NCI-H2227 (cell line): ENCODE data around the gene XYLT1.
A peak's percentile ranks its signal among the peaks of the same experiment; 100 is the strongest.

Experiments
- DNase-seq: peaks from one replicate; lab custom pipeline; 2025; ENCODE audit not compliant: unreplicated experiment; lab: John Stamatoyannopoulos, UW

Gene XYLT1

GRCh38 chr16:17294856-17295255 is 175.9 kb downstream of the XYLT1 start:
- DNase-seq, result no peak

GRCh38 chr16:17293813-17294558 is 176.8 kb downstream of the XYLT1 start:
- no peak for DNase-seq

DNA sequence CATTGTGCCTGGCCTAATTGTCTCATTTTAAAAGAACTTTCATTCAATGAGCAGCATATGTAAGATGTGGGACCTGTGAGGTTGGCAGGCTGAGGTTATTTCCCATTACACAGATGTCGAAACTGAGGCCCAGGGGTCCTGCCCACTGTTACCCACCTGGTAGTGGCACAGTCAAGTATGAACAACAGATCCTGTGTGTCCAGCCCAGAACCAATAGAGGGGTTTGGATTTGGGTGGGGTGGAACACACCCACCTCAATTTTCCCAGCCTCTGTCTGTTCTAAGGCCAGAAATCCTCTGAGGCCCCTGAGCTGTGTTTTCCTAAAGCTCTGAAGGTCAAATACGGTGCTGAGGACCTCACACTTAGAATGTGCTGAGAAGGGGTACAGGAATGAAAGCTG is 179.5 kb downstream of the XYLT1 start:
- no peak for DNase-seq

DNA sequence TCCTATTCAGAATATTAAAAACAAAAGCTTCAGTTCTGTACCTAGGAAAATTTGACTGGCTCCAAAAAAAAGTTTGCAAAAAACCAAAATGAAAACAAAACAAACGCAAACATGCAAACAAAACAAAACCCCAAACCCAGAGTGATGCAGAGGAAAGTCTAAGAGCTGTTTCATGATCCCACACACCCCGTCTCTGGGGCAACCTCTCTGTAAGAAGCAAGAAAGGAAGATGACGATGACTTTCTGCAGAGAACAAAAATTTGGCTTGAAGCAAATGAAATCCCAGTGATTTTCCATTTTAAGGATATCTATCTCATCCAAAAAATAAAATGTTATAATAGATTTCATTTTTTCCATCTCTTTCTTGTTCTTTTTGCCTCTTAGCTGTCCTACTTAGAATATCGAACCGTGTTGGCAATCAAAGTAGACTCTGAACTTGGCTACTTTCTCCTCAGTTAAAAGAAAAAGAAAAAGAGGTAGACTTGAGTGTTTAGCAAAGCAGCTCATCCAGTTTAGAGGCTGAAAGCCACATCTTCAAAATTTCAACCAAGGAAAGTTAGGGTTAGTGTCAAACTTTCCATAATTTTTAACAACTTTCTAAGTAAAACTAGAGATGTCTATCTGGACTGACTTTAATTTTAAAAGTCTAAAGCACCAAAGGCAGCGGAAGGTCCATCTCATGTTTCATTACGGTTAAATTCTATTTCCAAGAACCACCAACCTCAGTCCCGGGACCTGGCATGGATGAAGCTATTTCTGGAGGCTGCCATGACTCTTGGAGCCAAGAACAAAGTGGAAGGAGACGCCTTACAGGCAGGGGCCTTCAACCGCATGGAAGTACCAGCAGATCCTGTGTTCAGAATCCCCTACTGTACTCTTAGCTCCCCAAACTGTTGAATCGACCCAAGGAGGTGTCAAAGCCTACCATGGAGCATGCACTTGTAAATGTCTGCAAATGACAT is 180.8 kb downstream of the XYLT1 start:
- DNase-seq, result no peak

GRCh38 chr16:17289050-17289449 is 181.7 kb downstream of the XYLT1 start:
- DNase-seq, result no peak

DNA sequence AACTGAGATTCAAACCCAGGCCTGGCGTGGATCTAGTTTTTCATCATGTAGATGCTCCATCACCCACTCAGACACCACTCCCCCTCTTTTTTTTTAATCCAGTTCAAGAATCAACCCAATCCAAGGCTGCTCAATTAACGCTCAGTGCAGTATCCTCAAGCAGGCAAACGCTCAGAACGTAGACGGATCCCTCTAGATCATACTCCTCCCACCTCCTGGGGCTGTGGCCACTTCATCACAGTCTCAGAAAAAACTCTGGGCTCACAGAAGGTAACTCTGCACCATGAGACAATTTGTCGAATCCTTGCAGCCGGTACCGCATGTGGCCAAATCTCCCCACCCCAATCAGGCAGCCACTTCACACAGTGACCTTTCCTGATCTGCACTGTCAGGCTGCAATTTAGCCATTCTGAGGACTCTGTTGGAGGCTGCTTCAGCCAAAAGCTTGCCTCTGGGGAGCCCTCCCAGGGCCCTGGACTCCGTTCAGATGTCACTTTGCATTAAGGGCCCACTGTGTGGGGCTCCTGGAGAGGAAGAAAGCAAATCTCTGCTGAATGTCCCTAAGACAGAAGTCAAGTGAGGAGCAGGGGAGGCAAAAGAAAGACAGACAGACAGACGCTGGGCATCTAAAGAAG is 183.5 kb downstream of the XYLT1 start:
- DNase-seq, result peak; percentile 85

DNA sequence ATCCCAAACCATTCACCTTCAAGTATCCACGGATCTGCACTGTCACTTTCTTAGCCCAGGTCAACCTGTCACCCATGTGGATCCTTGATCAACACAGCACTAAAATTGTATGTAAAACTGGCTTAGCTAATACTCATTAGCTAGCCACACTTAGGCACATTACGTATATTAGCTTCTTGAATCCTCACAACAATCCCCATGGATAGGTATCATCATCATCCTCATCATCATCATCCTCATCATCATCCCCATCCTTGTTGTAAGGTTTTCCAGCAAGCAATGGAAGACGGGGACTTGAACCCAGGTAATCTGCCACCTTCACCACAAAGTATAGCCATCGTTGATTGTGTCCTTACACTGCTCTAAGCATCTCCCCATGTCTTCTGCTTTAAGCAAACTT is 184.3 kb downstream of the XYLT1 start:
- DNase-seq, result no peak

- DNase-seq, result no peak
Measured at GRCh38 chr16:17283016-17283415, 187.7 kb downstream of the XYLT1 start.

DNA sequence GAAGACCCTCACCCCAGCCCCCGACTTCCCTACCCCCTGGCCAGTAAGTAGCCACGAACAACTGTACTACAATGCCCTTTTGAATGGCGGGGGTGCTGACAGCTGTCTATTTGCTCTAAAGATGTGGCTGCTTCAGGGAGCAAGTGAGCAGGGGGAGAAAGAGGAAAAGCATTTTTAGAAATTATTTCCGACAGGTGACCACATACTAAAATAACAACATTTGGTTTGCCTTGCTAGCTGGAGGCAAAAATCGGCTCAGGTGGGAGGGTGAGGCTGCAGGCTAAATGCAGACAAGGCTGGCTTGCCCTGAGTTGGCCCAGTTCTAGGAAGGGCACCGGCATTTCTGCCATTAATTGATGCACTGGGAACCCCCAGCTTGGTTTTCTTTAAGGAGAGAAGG is 188.5 kb downstream of the XYLT1 start:
- DNase-seq, result no peak

- no peak for DNase-seq
Measured at GRCh38 chr16:17281052-17281451, 189.7 kb downstream of the XYLT1 start.

- DNase-seq, result no peak
Measured at GRCh38 chr16:17278988-17279387, 191.8 kb downstream of the XYLT1 start.

DNA sequence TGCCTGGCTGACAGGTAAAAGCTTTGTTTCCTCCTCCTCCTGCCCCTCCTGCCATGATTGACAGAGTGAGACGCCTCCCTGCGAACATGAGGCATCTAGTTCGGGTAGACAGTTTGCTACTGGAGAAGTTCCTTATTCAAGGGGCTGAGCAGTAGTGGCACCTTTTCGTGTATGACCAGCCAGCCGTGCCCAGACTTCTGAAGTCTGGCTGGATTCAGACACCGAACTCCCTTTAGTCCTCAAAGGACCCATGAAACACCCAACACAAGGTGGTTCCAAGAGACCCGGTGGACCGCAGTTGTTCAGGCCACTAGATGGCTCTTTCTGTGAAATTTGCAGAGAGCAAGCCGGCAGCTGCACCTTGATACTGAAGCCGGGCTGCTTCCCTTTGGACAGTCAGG is 192.8 kb downstream of the XYLT1 start:
- peak; percentile 30 for DNase-seq

- no peak for DNase-seq
Measured at GRCh38 chr16:17276610-17277009, 194.2 kb downstream of the XYLT1 start.

- no peak for DNase-seq
Measured at GRCh38 chr16:17276010-17276530, 194.7 kb downstream of the XYLT1 start.

GRCh38 chr16:17275076-17276009 is 195.4 kb downstream of the XYLT1 start:
- DNase-seq, result peak; percentile 39

GRCh38 chr16:17273142-17273561 is 197.6 kb downstream of the XYLT1 start:
- DNase-seq, result no peak

DNA sequence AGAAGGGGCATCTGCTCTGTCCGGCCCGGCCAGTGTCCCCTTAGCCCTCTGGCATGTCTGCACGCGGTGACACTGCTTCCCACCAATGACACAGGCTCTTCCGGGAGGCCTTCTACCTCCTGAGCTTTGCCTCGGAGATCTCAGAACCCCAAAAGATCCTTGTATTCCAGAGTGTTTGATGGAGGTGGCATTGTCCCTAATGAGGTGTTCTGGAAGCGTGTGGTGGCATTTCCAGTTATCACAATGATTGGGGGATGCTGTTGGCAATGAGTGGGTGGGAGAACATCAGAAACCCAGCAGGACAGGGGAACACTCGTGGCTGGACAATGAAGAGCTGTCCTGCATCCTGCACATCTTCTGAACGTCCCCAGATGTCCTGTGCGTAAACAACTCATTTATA is 198.0 kb downstream of the XYLT1 start:
- no peak for DNase-seq

GRCh38 chr16:17271687-17272086 is 199.1 kb downstream of the XYLT1 start:
- peak; percentile 52 for DNase-seq

DNA sequence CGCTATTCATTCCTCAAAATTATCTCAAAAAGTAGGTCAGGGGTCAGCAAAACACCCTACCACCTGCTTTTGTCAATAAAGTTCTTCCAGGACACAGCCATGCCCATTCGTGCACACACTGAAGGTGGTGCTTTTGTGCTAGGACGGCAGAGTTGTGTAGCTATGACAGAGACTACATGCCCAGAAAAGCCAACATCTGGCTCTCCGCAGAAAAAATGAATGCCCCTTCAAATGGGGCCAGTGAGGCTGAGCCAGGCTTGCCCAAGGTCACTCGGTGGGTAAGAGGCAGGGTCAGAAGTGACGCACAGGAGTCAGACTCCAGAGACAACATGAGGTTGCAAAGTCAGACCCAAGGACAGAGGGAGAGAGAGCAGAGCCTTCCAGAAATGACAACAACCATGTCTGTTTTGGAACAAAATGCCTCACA is 200.1 kb downstream of the XYLT1 start:
- DNase-seq, result peak; percentile 26

DNA sequence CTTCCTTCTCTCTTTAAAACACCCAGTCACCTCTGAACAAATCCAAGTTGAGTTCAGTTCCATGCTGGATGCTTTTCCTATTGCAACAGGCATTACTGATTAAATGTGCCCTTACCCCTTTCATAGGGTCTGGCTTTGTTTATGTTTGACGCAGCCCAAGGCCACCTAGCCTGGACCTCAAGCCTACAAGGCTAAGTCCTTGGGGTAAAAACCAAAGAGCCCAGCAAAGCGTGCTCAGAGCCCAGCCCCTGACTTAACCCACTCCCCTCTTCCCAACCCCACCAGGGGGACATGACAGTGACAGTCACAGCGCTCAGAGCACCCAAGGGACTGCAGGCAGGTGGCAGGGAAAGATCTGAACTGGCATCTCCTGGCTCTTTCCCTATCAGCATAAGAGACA is 200.6 kb downstream of the XYLT1 start:
- no peak for DNase-seq
